ENCODE data around the gene DPF1. TPM values are rescaled to one million over a fixed set of nuclear protein-coding genes. Genes with fewer than 3 reads are reported as not detected.

Gene DPF1
- total RNA-seq, 6 experiments from 2014 or later = 3.3 to 6.6 (median 5.7) TPM

GRCh38 chr19:38213469-38213868, 10.6 kb downstream of the DPF1 start:
- Mint-ChIP-seq H3K4me1 (ENCODE audit: low read depth) (peaks cover 30% of the 10 kb centered on the region), H3K27ac (no peak overlapping the region; the same call in 1 of the 2 replicates), H3K9me3 (no peaks in the 10 kb centered on the region), H3K36me3 (ENCODE audit: low read depth) (peaks cover 12% of the 10 kb centered on the region), H3K4me3 (no peak overlapping the region), H3K27me3 (ENCODE audit: insufficient read depth) (peaks cover 5% of the 10 kb centered on the region; the same call in 1 of the 2 replicates)
- TF ChIP-seq CTCF (IDR thresholded peaks at IDR 0.05) = no peak
- DNase-seq = no peak

- Mint-ChIP-seq H3K36me3 (ENCODE audit: low read depth) (peaks cover 12% of the 10 kb centered on the region), H3K4me3 (no peak overlapping the region), H3K27me3 (ENCODE audit: insufficient read depth) (peaks cover 5% of the 10 kb centered on the region; the same call in 1 of the 2 replicates), H3K27ac (no peak overlapping the region), H3K9me3 (no peaks in the 10 kb centered on the region), H3K4me1 (ENCODE audit: low read depth) (peaks cover 30% of the 10 kb centered on the region)
- no peak for TF ChIP-seq CTCF (IDR thresholded peaks at IDR 0.05)
- no peak for DNase-seq
These were observed 12.3 kb downstream of the DPF1 start for GRCh38 chr19:38211766-38212165.

GRCh38 chr19:38211151-38211591, 12.9 kb downstream of the DPF1 start:
- H3K27me3 Mint-ChIP-seq (ENCODE audit: insufficient read depth) = peaks cover 5% of the 10 kb centered on the region; the same call in 1 of the 2 replicates
- peaks cover 12% of the 10 kb centered on the region for H3K36me3 Mint-ChIP-seq (ENCODE audit: low read depth)
- peaks cover 30% of the 10 kb centered on the region for H3K4me1 Mint-ChIP-seq (ENCODE audit: low read depth)
- peak; percentile 55 for TF ChIP-seq CTCF (IDR thresholded peaks at IDR 0.05)
- H3K4me3 Mint-ChIP-seq = 0 out of 2 replicates have a peak overlapping the region, but pooled peaks have one; percentile 22
- no peak overlapping the region for H3K27ac Mint-ChIP-seq
- no peak for DNase-seq
- no peaks in the 10 kb centered on the region for H3K9me3 Mint-ChIP-seq

GRCh38 chr19:38210458-38210987, 13.5 kb downstream of the DPF1 start:
- peak overlapping the region; percentile 84 for H3K27ac Mint-ChIP-seq
- H3K4me1 Mint-ChIP-seq (ENCODE audit: low read depth) = peaks cover 30% of the 10 kb centered on the region
- DNase-seq = no peak

GRCh38 chr19:38209671-38210457, 14.2 kb downstream of the DPF1 start:
- H3K27ac Mint-ChIP-seq = peak overlapping the region; percentile 84
- peaks cover 12% of the 10 kb centered on the region for H3K36me3 Mint-ChIP-seq (ENCODE audit: low read depth)
- peaks cover 30% of the 10 kb centered on the region for H3K4me1 Mint-ChIP-seq (ENCODE audit: low read depth)
- peak overlapping the region; percentile 85 for H3K4me3 Mint-ChIP-seq
- H3K27me3 Mint-ChIP-seq (ENCODE audit: insufficient read depth) = peaks cover 5% of the 10 kb centered on the region; the same call in 1 of the 2 replicates
- H3K9me3 Mint-ChIP-seq = no peaks in the 10 kb centered on the region
- peak; percentile 19 for DNase-seq
- no peak for TF ChIP-seq CTCF (IDR thresholded peaks at IDR 0.05)

More at GRCh38 chr19:38210458-38210987, 13.5 kb downstream of the DPF1 start:
- peaks cover 12% of the 10 kb centered on the region for H3K36me3 Mint-ChIP-seq (ENCODE audit: low read depth)
- peaks cover 5% of the 10 kb centered on the region; the same call in 1 of the 2 replicates for H3K27me3 Mint-ChIP-seq (ENCODE audit: insufficient read depth)
- H3K4me3 Mint-ChIP-seq = peak overlapping the region; percentile 85
- H3K9me3 Mint-ChIP-seq = no peaks in the 10 kb centered on the region
- no peak for TF ChIP-seq CTCF (IDR thresholded peaks at IDR 0.05)
